Naive B cell (primary cell): ENCODE results near the gene CPZ. TPM values are rescaled to one million over a fixed set of nuclear protein-coding genes. Genes with fewer than 3 reads are reported as not detected.

ENCODE experiments used
- ATAC-seq, 2 donors: fragments of 150-1000 bp; cut with Tn5 transposase; 2 replicates each; pipeline ENCODE4 v1.10.0; 2021; ENCODE audit warnings: low read depth in 2 of 2, mild to moderate bottlenecking in 2 of 2, moderate library complexity in 2 of 2
- DNase-seq: peaks from one replicate; pipeline ENCODE4 v3.0.0; 2022
- H3K27ac Mint-ChIP-seq, 6 donors: one replicate each; pipeline ENCODE4 v1.8.0; 2020 to 2022; ENCODE audit warnings: mild to moderate bottlenecking in 6 of 6, mixed read lengths in 6 of 6, moderate library complexity in 5 of 6, inconsistent platforms in 2 of 6
- H3K27me3 Mint-ChIP-seq, 3 donors: one replicate each; pipeline ENCODE4 v1.8.0; 2021 to 2022; ENCODE audit warnings: mixed read lengths in 3 of 3, mild to moderate bottlenecking in 1 of 3
- H3K36me3 Mint-ChIP-seq, 2 donors: one replicate each; pipeline ENCODE4 v1.8.0; 2020 to 2022; ENCODE audit warnings: mixed read lengths in 2 of 2, inconsistent platforms in 1 of 2, mild to moderate bottlenecking in 1 of 2
- H3K4me1 Mint-ChIP-seq, 3 donors: one replicate each; pipeline ENCODE4 v1.8.0; 2020 to 2022; ENCODE audit warnings: mixed read lengths in 3 of 3, inconsistent platforms in 1 of 3, mild to moderate bottlenecking in 1 of 3, moderate library complexity in 1 of 3
- H3K4me3 Mint-ChIP-seq, 8 donors: one replicate each; pipeline ENCODE4 v1.8.0; 2020 to 2022; ENCODE audit warnings: mild to moderate bottlenecking in 8 of 8, mixed read lengths in 8 of 8, moderate library complexity in 8 of 8, inconsistent platforms in 2 of 8
- H3K9me3 Mint-ChIP-seq, 7 donors: one replicate each; pipeline ENCODE4 v1.8.0; 2020 to 2022; ENCODE audit warnings: mixed read lengths in 7 of 7, mild to moderate bottlenecking in 5 of 7, inconsistent platforms in 2 of 7, moderate library complexity in 1 of 7
- polyA plus RNA-seq, 6 donors: library from polyadenylated mRNA; unstranded; fragments of 300-500 nt; fragmentation: Illumina TruSeq; gene quantifications; one replicate each; pipeline ENCODE4 v1.2.3, GENCODE V29; 2021; ENCODE audit warnings: low read depth in 6 of 6

Gene CPZ
- polyA plus RNA-seq, 6 donors from 2014 or later = not detected

GRCh38 chr4:8579526-8580320 is 12.8 kb upstream of the CPZ start:
- DNase-seq = no peak
- no peak overlapping the region for H3K27ac Mint-ChIP-seq
- no peaks in the 10 kb centered on the region for H3K36me3 Mint-ChIP-seq
- peaks cover 0 to 4% (median 0%) of the 10 kb centered on the region in 7 donors for H3K9me3 Mint-ChIP-seq
- ATAC-seq = no peak
- no peak overlapping the region for H3K4me3 Mint-ChIP-seq
- no peaks in the 10 kb centered on the region for H3K4me1 Mint-ChIP-seq
- peaks cover 19 to 46% (median 36%) of the 10 kb centered on the region in 3 donors for H3K27me3 Mint-ChIP-seq

GRCh38 chr4:8580321-8581093 is 12.1 kb upstream of the CPZ start, which contains the start of gene GPR78:
GPR78 (plus strand) TSS chr4:8580392; CDS start chr4:8580983, 591 bp downstream.
- Mint-ChIP-seq H3K9me3 (peaks cover 0 to 4% (median 0%) of the 10 kb centered on the region in 7 donors), H3K27me3 (peaks cover 17 to 46% (median 36%) of the 10 kb centered on the region in 3 donors), H3K27ac (no peak within 1 kb of the TSS), H3K36me3 (no peaks in the 10 kb centered on the region), H3K4me3 (no peak within 1 kb of the TSS), H3K4me1 (no peaks in the 10 kb centered on the region)
- no peak for ATAC-seq
- DNase-seq = no peak

- DNase-seq (no peak), ATAC-seq (no peak)
- H3K27me3 Mint-ChIP-seq = peaks cover 16 to 45% (median 38%) of the 10 kb centered on the region in 3 donors
- H3K9me3 Mint-ChIP-seq = peaks cover 0 to 4% (median 0%) of the 10 kb centered on the region in 7 donors
- no peaks in the 10 kb centered on the region for H3K36me3 Mint-ChIP-seq
- no peaks in the 10 kb centered on the region for H3K4me1 Mint-ChIP-seq
- no peak overlapping the region for H3K4me3 Mint-ChIP-seq
- H3K27ac Mint-ChIP-seq = no peak overlapping the region
Observed at GRCh38 chr4:8581094-8581861, 11.3 kb upstream of the CPZ start.

GRCh38 chr4:8582016-8582415 is 10.5 kb upstream of the CPZ start:
- Mint-ChIP-seq H3K4me1 (no peaks in the 10 kb centered on the region), H3K27me3 (peaks cover 13 to 42% (median 41%) of the 10 kb centered on the region in 3 donors)

DNA sequence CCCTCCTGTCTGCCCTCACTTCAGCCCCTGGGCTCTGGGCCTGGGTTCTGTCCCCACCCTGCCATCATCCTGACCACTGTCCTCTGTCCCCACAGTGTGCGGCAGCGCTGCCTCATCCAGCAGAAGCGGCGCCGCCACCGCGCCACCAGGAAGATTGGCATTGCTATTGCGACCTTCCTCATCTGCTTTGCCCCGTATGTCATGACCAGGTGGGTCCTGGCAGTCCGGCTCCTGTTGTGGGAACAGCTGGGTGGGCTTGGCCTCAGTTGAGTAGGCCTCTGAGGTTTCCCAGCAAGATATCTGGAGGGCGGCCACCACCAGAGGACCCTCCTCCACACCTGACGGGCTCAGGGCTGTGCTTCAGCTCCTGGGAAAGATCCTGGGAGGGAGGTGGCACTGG is 10.1 kb upstream of the CPZ start:
- Mint-ChIP-seq H3K27me3 (peaks cover 12 to 39% (median 39%) of the 10 kb centered on the region in 3 donors), H3K27ac (no peak overlapping the region), H3K4me1 (no peaks in the 10 kb centered on the region), H3K36me3 (no peaks in the 10 kb centered on the region), H3K9me3 (peaks cover 0 to 4% (median 0%) of the 10 kb centered on the region in 7 donors), H3K4me3 (no peak overlapping the region)
- DNase-seq (no peak), ATAC-seq (no peak)

More at GRCh38 chr4:8582016-8582415, 10.5 kb upstream of the CPZ start:
- Mint-ChIP-seq H3K27ac (no peak overlapping the region), H3K4me3 (no peak overlapping the region), H3K36me3 (no peaks in the 10 kb centered on the region), H3K9me3 (peaks cover 0 to 4% (median 0%) of the 10 kb centered on the region in 7 donors)
- ATAC-seq (no peak), DNase-seq (no peak)

DNA sequence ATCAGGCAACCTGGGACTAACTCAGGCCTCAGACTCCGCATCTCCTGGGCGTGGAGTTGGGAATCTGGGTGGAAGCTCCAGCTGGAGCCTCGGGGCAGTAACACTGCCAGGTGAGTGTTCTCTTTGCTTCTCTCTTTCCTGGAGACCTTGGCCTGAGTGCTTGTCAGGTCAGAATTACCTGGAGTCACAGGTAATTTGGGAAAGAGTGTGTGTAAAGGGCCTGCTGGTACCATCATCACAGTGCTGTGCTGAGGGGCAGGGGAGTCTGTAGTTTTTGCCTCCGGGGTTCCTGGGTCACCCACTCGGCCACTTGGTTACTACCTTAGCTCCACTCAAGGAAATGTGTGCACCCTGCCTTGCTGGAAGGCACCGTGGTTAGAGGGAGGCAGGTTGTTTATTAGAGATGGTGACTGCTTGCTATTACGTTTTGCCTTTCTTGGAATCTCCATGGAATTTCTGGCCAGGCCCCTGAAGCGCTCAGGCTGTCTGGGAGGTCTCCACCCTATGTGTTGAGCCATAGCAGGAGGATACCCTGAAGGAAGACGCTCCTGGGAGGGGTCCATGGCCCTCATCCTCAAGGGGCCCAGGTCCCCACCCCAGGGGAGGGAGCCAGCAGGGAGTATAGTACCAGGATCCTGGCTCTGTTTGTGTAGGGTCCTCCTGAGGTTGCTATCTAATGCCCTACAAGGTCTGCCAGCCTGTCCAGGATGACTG is 9.5 kb upstream of the CPZ start:
- Mint-ChIP-seq H3K9me3 (peaks cover 0 to 4% (median 0%) of the 10 kb centered on the region in 7 donors), H3K27ac (no peak overlapping the region), H3K4me1 (no peaks in the 10 kb centered on the region), H3K36me3 (no peaks in the 10 kb centered on the region), H3K4me3 (no peak overlapping the region), H3K27me3 (peaks cover 6 to 38% (median 33%) of the 10 kb centered on the region in 3 donors)
- ATAC-seq (no peak), DNase-seq (no peak)

DNA sequence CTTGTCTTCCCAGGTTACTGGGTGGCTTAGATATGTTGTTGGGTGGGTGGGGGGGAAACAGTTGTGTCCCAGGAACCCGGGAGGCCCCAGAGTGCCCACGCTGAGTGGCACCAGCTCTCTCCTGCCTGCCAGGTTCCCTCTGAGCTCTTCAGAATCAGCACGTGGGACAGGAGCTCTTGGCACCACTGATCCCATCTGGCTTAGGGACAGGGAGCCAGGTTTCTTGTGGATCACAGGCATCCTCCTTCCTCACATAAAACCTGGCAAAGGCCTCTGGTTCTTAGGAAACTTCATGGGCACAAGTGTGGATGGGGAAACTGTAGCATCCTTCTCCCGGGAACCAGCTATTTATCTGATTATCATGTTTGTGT is 8.9 kb upstream of the CPZ start:
- no peaks in the 10 kb centered on the region for H3K36me3 Mint-ChIP-seq
- peaks cover 0 to 4% (median 0%) of the 10 kb centered on the region in 7 donors for H3K9me3 Mint-ChIP-seq
- DNase-seq (no peak), ATAC-seq (no peak)
- H3K27me3 Mint-ChIP-seq = peaks cover 6 to 33% (median 31%) of the 10 kb centered on the region in 3 donors
- H3K4me1 Mint-ChIP-seq = no peaks in the 10 kb centered on the region
- no peak overlapping the region for H3K4me3 Mint-ChIP-seq
- no peak overlapping the region for H3K27ac Mint-ChIP-seq

DNA sequence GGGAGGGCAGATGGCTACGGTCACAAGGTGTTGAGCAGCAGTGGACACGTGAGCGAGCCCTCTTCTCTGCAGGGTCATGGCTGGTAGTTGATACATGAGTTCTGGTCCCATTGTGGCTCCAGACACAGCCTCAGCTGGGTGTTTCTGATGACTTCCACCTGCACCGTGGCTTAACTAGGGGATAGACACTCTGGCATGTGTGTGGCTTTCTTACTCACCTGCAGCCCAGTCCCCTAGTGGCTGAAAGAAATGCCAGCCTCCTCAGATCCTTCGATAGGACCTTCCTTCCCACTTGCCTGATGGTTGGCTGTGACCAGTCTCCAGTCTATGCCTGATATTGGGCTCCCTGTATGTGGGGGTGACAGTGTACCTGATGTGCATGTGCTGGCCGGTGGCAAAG is 7.4 kb upstream of the CPZ start:
- ATAC-seq (no peak), DNase-seq (no peak)
- no peaks in the 10 kb centered on the region for H3K4me1 Mint-ChIP-seq
- no peaks in the 10 kb centered on the region for H3K36me3 Mint-ChIP-seq
- no peak overlapping the region for H3K27ac Mint-ChIP-seq
- H3K27me3 Mint-ChIP-seq = peaks cover 0 to 25% (median 21%) of the 10 kb centered on the region in 3 donors
- no peak overlapping the region for H3K4me3 Mint-ChIP-seq
- peaks cover 0 to 3% (median 0%) of the 10 kb centered on the region in 7 donors for H3K9me3 Mint-ChIP-seq

DNA sequence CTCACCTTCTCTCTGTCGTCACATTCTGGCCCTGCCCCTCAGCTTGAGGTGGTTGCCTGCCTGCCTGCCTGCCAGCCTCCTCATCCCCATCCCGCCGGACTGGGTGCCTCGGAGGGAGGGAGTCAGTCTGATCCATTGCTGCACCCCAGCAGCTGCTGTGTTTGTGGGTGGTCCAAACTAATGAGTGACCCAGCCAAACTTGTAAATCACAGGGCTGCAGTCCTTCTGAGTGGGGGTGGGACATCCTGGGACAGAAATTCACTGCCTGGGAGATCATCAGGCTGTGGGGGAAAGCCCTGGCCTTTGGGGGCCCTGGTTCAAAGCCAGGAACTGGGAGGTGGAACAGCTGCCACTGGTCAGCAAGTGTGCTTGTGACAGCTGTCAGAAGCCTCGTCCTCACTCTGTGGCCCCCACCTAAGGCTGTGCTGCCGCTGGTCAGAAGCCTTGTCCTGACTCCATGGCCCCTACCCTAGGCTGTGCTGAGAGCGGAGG is 6.8 kb upstream of the CPZ start:
- DNase-seq = no peak
- Mint-ChIP-seq H3K4me1 (no peaks in the 10 kb centered on the region), H3K36me3 (no peaks in the 10 kb centered on the region), H3K4me3 (no peak overlapping the region), H3K27ac (no peak overlapping the region), H3K9me3 (peaks cover 0 to 1% (median 0%) of the 10 kb centered on the region in 7 donors), H3K27me3 (peaks cover 4 to 28% (median 26%) of the 10 kb centered on the region in 3 donors)
- ATAC-seq = no peak

DNA sequence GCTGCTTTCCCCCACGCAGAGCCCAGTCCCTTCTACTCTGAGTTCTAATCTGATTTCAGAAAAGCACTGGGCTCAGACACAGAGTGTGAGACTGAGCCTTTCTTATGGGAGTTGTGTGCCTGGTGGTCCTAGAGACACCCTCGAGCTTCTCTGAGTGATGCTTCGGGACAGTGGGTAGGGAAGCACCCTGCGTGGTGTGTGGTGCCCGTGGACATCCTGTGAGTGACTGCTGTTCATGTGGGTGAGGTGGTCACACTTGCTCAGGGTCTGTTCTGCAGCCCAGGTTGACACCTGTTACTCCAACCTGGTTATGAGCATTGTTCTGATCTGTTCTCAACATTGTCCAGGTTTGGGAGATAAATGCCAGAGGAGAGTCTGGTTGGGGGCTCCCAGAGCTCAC is 6.3 kb upstream of the CPZ start:
- H3K27ac Mint-ChIP-seq = no peak overlapping the region
- ATAC-seq (no peak), DNase-seq (no peak)
- peaks cover 0 to 1% (median 0%) of the 10 kb centered on the region in 7 donors for H3K9me3 Mint-ChIP-seq
- no peak overlapping the region for H3K4me3 Mint-ChIP-seq
- H3K36me3 Mint-ChIP-seq = no peaks in the 10 kb centered on the region
- H3K27me3 Mint-ChIP-seq = peaks cover 6 to 33% (median 31%) of the 10 kb centered on the region in 3 donors
- no peaks in the 10 kb centered on the region for H3K4me1 Mint-ChIP-seq

- H3K4me3 Mint-ChIP-seq = no peak overlapping the region
- DNase-seq (no peak), ATAC-seq (no peak)
- no peaks in the 10 kb centered on the region for H3K4me1 Mint-ChIP-seq
- H3K27ac Mint-ChIP-seq = no peak overlapping the region
- peaks cover 6 to 39% (median 35%) of the 10 kb centered on the region in 3 donors for H3K27me3 Mint-ChIP-seq
- no peaks in the 10 kb centered on the region for H3K36me3 Mint-ChIP-seq
- peaks cover 0 to 1% (median 0%) of the 10 kb centered on the region in 7 donors for H3K9me3 Mint-ChIP-seq
Observed at GRCh38 chr4:8586671-8587468, 5.7 kb upstream of the CPZ start.
